Naive thymus-derived CD8-positive, alpha-beta T cell (primary cell): Measurements from ENCODE around the gene IL36A. TPM values are rescaled to one million over a fixed set of nuclear protein-coding genes. Genes with fewer than 3 reads are reported as not detected.

ENCODE experiments used
- ATAC-seq, 2 donors: fragments of 150-1000 bp; cut with Tn5 transposase in 1 of 2; sonication (Bioruptor Pico), chemical (Tn5 transposase) in 1 of 2; 1 replicate in 1 of 2; 2 replicates in 1 of 2; pipeline ENCODE4 v1.10.0; 2021; ENCODE audit warnings: mild to moderate bottlenecking in 2 of 2, moderate library complexity in 2 of 2
- POLR2A ChIA-PET: fragments of 350-600 bp; sonication (Branson Sonifier 250); formaldehyde crosslinking; loops from one replicate; lab custom pipeline; 2021; ENCODE audit warnings: antibody characterized with exemption; lab: Charles Lee
- DNase-seq, 10 donors: peaks; one replicate each; pipeline versions ENCODE4 v3.0.0 to v3.0.0-alpha.2; 2020 to 2022
- H3K27ac Mint-ChIP-seq, 10 donors: one replicate each; pipeline ENCODE4 v1.8.0; 2020 to 2022; ENCODE audit warnings: mild to moderate bottlenecking in 10 of 10, mixed read lengths in 10 of 10, moderate library complexity in 4 of 10, inconsistent platforms in 1 of 10
- H3K27me3 Mint-ChIP-seq, 5 donors: one replicate each; pipeline ENCODE4 v1.8.0; 2021 to 2022; ENCODE audit warnings: mixed read lengths in 5 of 5
- H3K36me3 Mint-ChIP-seq, 3 donors: one replicate each; pipeline ENCODE4 v1.8.0; 2020 to 2022; ENCODE audit warnings: mixed read lengths in 3 of 3, mild to moderate bottlenecking in 2 of 3, inconsistent platforms in 1 of 3
- H3K4me1 Mint-ChIP-seq, 4 donors: one replicate each; pipeline ENCODE4 v1.8.0; 2021 to 2022; ENCODE audit warnings: mixed read lengths in 4 of 4
- H3K4me3 Mint-ChIP-seq, 10 donors: one replicate each; pipeline ENCODE4 v1.8.0; 2020 to 2022; ENCODE audit warnings: mild to moderate bottlenecking in 10 of 10, mixed read lengths in 10 of 10, moderate library complexity in 6 of 10, inconsistent platforms in 1 of 10
- H3K9me3 Mint-ChIP-seq, 9 donors: one replicate each; pipeline ENCODE4 v1.8.0; 2020 to 2022; ENCODE audit warnings: mixed read lengths in 9 of 9, mild to moderate bottlenecking in 3 of 9, inconsistent platforms in 1 of 9, moderate library complexity in 1 of 9
- polyA plus RNA-seq, 3 donors: library from polyadenylated mRNA; unstranded; fragments of 300-500 nt; fragmentation: Illumina TruSeq; gene quantifications; one replicate each; pipeline ENCODE4 v1.2.3, GENCODE V29; 2021
- total RNA-seq, 8 experiments: library from RNA in 2 of 8; stranded (reverse) in 2 of 8; gene quantifications; one replicate each; pipeline ENCODE4 v1.2.3 and lab custom pipeline; 2021 to 2026

The IL36A gene
- total and polyA plus RNA-seq, 5 experiments from 2014 or later = 0.25 to 2.1 (median 0.84) TPM; not detected in 1

DNA sequence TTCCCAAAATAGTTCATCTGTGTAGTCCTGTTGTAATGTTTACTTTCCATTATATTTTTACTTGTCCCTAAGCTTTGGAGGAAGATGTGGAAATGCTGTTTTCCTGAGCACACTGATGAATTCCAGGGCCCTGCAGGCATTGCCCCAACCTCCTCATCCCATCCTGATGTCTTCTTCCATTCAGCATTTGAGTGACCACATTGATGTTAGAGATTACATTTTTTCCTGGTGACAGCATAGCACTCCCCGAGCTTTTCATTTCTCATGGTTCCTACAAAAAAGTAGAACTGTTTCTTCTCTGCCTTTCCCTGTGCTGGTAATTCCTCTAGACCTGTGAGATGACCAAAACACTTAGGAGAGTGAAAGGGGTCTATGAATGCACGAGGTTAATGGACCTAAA lies 4.8 kb downstream of the IL36A start:
- DNase-seq = no peak
- Mint-ChIP-seq H3K4me1 (peaks cover 6 to 26% (median 11%) of the 10 kb centered on the region in 4 donors), H3K27me3 (peaks cover 0 to 6% (median 0%) of the 10 kb centered on the region in 5 donors), H3K27ac (peak overlapping the region in 3 of 10 donors; percentile 22 to 74 (median 40)), H3K4me3 (peak overlapping the region in 2 of 10 donors; percentile 16), H3K36me3 (peaks cover 0 to 2% (median 0%) of the 10 kb centered on the region in 3 donors), H3K9me3 (no peaks in the 10 kb centered on the region)
- POLR2A ChIA-PET = interaction anchor here (1.3 kb wide), 1 partner anchor 13 kb away, joined by 4 read pairs; no protein-coding TSS in a partner anchor
- no peak for ATAC-seq

DNA sequence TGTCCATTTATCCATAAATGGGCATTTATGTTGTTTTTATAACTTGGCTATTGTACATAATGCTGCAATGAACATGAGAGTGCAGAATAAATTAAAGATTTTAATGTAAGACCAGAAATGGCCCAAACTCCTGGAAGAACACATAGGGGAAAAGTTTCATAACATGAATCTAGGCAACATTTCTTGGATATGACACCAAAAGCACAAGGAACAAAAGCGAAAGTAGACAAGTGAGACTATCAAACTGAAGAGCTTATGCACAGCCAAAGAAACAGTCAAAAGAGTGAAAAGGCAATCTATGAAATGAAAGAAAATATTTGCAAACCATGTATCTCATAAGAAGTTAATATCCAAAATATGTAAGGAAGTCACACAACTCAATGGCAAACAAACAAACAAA lies 5.8 kb downstream of the IL36A start:
- POLR2A ChIA-PET = no interaction called here
- Mint-ChIP-seq H3K36me3 (peaks cover 0 to 2% (median 0%) of the 10 kb centered on the region in 3 donors), H3K4me1 (peaks cover 5 to 35% (median 11%) of the 10 kb centered on the region in 4 donors), H3K4me3 (no peak overlapping the region), H3K9me3 (no peaks in the 10 kb centered on the region), H3K27me3 (peaks cover 0 to 6% (median 0%) of the 10 kb centered on the region in 5 donors), H3K27ac (no peak overlapping the region)
- no peak for DNase-seq
- no peak for ATAC-seq

DNA sequence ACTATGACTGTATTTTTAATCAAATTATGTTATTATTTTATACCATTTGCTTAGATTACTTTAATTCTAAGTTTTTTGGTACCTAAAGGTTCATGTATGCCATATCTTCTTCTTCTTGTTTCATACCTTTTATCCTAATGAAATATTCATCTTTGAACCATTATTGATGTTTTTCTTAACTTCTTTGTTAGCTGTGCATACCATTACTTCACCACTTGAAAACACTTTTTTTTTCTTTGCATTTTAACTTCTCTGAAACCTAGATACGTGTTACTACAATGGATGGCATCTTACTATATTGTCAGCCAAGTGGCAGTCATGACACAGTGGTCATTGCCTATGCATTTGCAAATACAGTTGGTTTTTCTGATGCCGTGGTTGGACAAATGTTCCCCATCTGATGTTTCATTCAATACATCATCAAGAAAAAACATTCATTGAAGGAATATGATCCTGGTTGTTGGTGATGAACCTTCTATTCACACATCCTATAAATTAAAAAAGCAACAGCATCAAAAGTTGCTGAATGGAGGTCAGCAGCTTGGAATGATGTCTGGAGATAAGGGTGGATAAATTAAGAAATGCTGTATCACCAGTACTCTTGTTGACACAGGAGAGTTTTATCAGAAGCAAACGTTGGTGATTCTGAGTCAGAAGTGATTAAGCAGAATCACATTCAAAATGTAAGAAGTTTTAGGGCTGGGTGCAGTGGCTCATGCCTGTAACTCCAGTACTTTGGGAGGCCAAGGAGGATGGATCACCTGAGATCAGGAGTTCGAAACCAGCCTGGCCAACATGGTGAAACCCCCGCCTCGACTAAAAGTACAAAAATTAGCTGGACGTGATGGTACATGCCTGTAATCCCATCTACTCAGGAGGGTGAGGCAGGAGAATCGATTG lies 7.4 kb downstream of the IL36A start:
- ATAC-seq (no peak), DNase-seq (no peak)
- Mint-ChIP-seq H3K27me3 (peaks cover 0 to 11% (median 0%) of the 10 kb centered on the region in 5 donors), H3K4me1 (peaks cover 8 to 35% (median 11%) of the 10 kb centered on the region in 4 donors), H3K27ac (no peak overlapping the region), H3K4me3 (no peak overlapping the region), H3K9me3 (no peaks in the 10 kb centered on the region), H3K36me3 (peaks cover 0 to 2% (median 0%) of the 10 kb centered on the region in 3 donors)
- POLR2A ChIA-PET = interaction anchor here (0.5 kb wide), 1 partner anchor 136 kb away, joined by 3 read pairs; no protein-coding TSS in a partner anchor

DNA sequence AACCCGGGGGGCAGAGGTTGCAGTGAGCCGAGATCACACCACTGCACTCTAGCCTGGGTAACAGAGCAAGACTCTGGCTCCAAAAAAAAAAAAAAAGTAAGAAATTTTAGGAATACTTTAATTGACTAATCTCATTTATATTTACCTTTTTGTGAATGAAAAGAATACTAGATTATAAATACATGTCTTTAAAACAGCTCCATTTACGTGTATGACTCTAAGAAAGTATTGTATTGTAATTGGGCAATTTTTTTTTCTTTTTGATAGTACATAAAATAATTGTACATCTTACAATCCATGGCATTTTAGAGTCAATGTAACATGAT lies 8.0 kb downstream of the IL36A start:
- no peak for ATAC-seq
- no peak overlapping the region for H3K4me3 Mint-ChIP-seq
- H3K27me3 Mint-ChIP-seq = peaks cover 0 to 12% (median 0%) of the 10 kb centered on the region in 5 donors
- H3K27ac Mint-ChIP-seq = no peak overlapping the region
- DNase-seq = no peak
- H3K4me1 Mint-ChIP-seq = peaks cover 4 to 31% (median 11%) of the 10 kb centered on the region in 4 donors
- H3K9me3 Mint-ChIP-seq = peaks cover 0 to 4% (median under 1%) of the 10 kb centered on the region in 9 donors
- H3K36me3 Mint-ChIP-seq = peaks cover 0 to 2% (median 1%) of the 10 kb centered on the region in 3 donors
- POLR2A ChIA-PET = no interaction called here

DNA sequence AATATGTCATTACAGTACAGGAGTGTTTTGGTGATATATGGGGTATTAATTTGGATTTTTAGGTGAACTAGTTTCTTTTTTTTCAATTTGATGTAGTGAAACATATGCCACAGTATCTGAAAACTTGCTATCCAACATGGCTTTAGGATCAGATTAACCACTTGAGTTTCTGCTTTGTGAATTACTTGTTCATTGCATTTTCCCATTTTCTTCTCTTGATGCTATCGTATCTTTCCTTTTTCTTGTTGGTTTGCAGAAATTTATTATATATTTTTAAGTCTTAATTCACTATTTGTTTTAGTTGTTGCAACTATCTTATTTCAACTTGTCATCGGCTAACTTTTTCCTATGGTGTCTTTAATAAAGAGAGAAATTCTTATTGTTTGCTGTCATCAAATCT lies 8.8 kb downstream of the IL36A start:
- DNase-seq = no peak
- H3K27me3 Mint-ChIP-seq = peaks cover 0 to 19% (median 0%) of the 10 kb centered on the region in 5 donors
- peaks cover 4 to 28% (median 10%) of the 10 kb centered on the region in 4 donors for H3K4me1 Mint-ChIP-seq
- peaks cover 0 to 8% (median 2%) of the 10 kb centered on the region in 3 donors for H3K36me3 Mint-ChIP-seq
- no peak overlapping the region for H3K4me3 Mint-ChIP-seq
- H3K9me3 Mint-ChIP-seq = peaks cover 0 to 11% (median 7%) of the 10 kb centered on the region in 9 donors
- no peak overlapping the region for H3K27ac Mint-ChIP-seq
- POLR2A ChIA-PET = interaction anchor here (0.7 kb wide), 1 partner anchor 105 kb away, joined by 4 read pairs; no protein-coding TSS in a partner anchor
- ATAC-seq = no peak

DNA sequence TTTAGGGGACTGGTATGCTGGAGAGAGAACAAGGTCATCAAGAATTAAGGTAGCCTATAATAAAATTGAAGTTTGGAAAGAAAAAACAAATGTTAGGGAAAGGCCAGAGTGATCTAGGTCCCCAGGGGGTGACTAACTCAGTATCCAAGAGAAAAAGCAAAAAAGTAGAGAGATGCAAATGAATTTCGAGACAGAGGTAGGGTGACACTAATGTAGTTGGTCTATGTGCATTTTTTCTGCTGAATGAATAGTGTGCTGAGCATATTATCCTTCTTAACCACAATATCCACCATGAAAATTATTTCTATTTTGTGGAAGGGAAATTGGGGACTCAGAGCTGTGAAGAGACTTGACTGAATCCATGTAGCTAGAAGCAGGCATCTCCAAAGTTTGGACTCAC lies 9.8 kb downstream of the IL36A start:
- DNase-seq (no peak), ATAC-seq (no peak)
- Mint-ChIP-seq H3K27ac (peak overlapping the region in 1 of 10 donors; percentile 60), H3K4me1 (peaks cover 2 to 22% (median 10%) of the 10 kb centered on the region in 4 donors), H3K4me3 (no peak overlapping the region), H3K9me3 (peaks cover 0 to 19% (median 7%) of the 10 kb centered on the region in 9 donors), H3K27me3 (peaks cover 0 to 19% (median 1%) of the 10 kb centered on the region in 5 donors), H3K36me3 (peaks cover 0 to 14% (median 2%) of the 10 kb centered on the region in 3 donors)
- POLR2A ChIA-PET = no interaction called here

DNA sequence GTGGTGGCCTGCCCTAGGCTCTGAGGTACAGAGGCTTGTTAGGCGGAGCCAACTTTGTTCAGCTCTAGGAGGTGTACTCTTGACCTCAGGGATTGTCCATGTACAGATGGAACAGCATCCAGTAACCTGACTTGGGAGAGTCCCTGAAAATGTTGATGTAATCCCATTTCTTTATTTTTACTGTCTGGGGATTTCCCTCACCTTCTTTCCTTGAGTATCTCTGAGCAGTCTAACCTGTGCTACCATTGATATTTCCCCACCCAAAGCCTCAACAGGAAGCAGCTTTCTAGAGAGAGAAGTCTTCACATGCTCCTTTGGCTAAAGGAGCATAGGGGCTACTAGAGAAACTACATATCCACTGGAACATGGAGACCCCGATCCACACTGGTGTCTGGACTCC lies 10.4 kb downstream of the IL36A start:
- Mint-ChIP-seq H3K36me3 (peaks cover 0 to 14% (median 2%) of the 10 kb centered on the region in 3 donors), H3K4me3 (no peak overlapping the region), H3K4me1 (peaks cover 0 to 19% (median 8%) of the 10 kb centered on the region in 4 donors), H3K27me3 (peaks cover 0 to 19% (median 1%) of the 10 kb centered on the region in 5 donors), H3K27ac (no peak overlapping the region), H3K9me3 (peaks cover 0 to 19% (median 7%) of the 10 kb centered on the region in 9 donors)
- POLR2A ChIA-PET = no interaction called here
- DNase-seq (no peak), ATAC-seq (no peak)

DNA sequence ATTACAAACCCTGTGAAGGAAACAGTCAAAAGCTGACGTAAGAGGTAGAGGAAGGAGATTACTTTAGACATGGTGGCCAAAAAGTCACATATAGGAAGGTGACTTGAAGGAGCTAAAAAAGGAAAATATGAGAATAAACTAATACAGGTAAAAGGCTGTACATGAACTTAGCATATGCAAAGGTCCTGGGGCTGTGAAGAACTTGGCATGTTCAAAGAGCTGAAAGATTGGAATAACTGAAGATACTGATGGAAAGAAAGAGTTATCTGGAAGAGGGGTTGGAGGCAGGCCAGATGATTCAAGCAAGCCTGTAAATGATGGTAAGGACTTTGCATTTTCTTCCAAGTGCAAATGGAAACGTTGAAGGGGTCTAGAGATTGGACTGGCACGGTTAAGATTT lies 13.2 kb downstream of the IL36A start:
- H3K36me3 Mint-ChIP-seq = peaks cover 0 to 14% (median 2%) of the 10 kb centered on the region in 3 donors
- no peak overlapping the region for H3K4me3 Mint-ChIP-seq
- ATAC-seq (no peak), DNase-seq (no peak)
- POLR2A ChIA-PET = no interaction called here
- H3K9me3 Mint-ChIP-seq = peaks cover 0 to 19% (median 7%) of the 10 kb centered on the region in 9 donors
- peaks cover 0 to 23% (median 1%) of the 10 kb centered on the region in 5 donors for H3K27me3 Mint-ChIP-seq
- H3K27ac Mint-ChIP-seq = no peak overlapping the region
- H3K4me1 Mint-ChIP-seq = peaks cover 0 to 15% (median 5%) of the 10 kb centered on the region in 4 donors

DNA sequence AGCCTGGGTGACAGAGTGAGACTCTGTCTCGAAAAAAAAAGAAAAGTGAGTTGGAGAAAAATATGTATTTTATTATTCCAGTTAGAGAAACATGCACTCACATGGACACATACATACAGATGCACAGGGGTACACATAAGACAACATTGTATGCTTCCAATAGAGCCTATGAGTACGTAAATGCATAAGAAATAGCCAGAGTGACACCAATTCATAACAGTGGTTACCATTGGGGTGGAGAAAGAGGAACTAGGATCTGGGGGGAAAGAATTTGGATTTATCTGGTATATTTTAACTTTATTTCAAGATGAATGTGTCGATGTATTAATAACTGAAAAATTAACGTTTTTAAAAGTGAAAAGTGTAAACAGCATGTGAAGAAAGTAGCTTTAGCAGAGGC lies 16.1 kb downstream of the IL36A start:
- Mint-ChIP-seq H3K27ac (no peak overlapping the region), H3K9me3 (peaks cover 0 to 19% (median 7%) of the 10 kb centered on the region in 9 donors), H3K4me1 (peaks cover 0 to 10% (median under 1%) of the 10 kb centered on the region in 4 donors), H3K4me3 (no peak overlapping the region), H3K27me3 (peaks cover 0 to 30% (median 1%) of the 10 kb centered on the region in 5 donors), H3K36me3 (peaks cover 0 to 14% (median 0%) of the 10 kb centered on the region in 3 donors)
- DNase-seq (no peak), ATAC-seq (no peak)
- POLR2A ChIA-PET = no interaction called here

DNA sequence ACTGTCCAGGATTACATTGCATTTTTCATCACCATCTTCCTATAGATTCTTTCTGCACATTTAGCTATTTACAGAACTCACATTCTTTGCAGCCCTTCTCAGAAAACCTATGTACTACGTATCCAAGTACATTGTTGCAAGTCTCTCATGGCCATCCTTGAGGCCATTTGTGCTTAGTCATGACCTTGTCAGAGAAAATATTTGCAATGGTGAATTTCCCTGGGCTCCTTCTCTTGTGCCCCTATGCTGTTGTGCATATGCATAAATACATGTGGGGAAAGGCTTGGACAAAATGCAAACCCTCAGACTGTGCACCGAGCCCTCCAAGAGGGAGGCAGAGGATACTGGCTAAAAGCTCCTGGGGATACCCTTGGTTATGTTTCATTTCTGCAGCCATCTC lies 19.5 kb downstream of the IL36A start:
- ATAC-seq (no peak), DNase-seq (no peak)
- Mint-ChIP-seq H3K9me3 (peaks cover 0 to 4% (median 0%) of the 10 kb centered on the region in 9 donors), H3K36me3 (peaks cover 0 to 1% (median 0%) of the 10 kb centered on the region in 3 donors), H3K27ac (no peak overlapping the region), H3K4me1 (peaks cover 0 to under 1% (median 0%) of the 10 kb centered on the region in 4 donors), H3K4me3 (no peak overlapping the region), H3K27me3 (peaks cover 0 to 35% (median 6%) of the 10 kb centered on the region in 5 donors)
- POLR2A ChIA-PET = no interaction called here

DNA sequence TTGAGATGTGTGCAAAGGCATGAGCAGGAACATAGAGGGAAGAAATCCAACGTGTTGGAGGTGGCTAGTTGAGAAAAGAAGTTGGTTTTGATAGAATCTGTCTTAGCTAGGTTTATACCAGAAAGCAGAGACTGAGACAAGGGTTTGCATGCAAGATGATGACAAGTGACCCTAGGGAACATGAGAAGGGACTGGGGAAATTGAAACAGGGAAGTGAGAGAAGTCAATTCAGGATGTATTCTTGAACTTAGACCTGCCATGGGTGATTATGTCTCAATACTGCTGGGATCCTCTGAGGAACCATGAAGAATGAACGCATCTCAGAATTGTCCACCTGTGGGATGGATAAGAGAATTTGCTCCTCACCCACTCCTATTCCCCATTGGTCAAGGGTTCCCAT lies 20.5 kb downstream of the IL36A start:
- no peak for DNase-seq
- Mint-ChIP-seq H3K9me3 (peaks cover 0 to 3% (median 0%) of the 10 kb centered on the region in 9 donors), H3K4me3 (no peak overlapping the region), H3K27ac (peak overlapping the region in 1 of 10 donors; percentile 9), H3K27me3 (peaks cover 0 to 35% (median 6%) of the 10 kb centered on the region in 5 donors), H3K4me1 (peaks cover 0 to 3% (median 0%) of the 10 kb centered on the region in 4 donors), H3K36me3 (no peaks in the 10 kb centered on the region)
- POLR2A ChIA-PET = no interaction called here
- ATAC-seq = no peak

DNA sequence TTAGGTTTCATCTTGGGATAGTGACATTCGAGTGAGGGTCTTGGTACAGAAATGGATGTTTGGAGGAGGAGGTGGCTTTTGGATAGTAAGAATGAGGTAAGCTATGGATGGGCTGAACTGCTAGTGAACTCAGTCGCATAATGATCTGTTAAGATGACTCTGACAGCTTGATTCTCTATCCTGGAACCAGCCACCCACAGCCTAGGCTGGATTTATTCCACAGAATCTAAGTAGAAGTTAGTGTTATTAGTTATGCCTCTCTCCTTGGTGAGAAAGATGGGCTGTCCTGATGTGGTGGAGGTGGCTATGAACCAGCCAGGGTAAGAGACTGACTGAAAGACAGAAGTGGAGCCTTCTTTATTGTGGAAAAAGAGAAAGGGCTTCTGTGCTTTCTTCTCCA lies 22.4 kb downstream of the IL36A start:
- POLR2A ChIA-PET = no interaction called here
- Mint-ChIP-seq H3K4me1 (peaks cover 0 to 3% (median 0%) of the 10 kb centered on the region in 4 donors), H3K27ac (peak overlapping the region in 1 of 10 donors; percentile 80), H3K27me3 (peaks cover 0 to 32% (median 6%) of the 10 kb centered on the region in 5 donors), H3K36me3 (no peaks in the 10 kb centered on the region), H3K9me3 (peaks cover 0 to 1% (median 0%) of the 10 kb centered on the region in 9 donors), H3K4me3 (no peak overlapping the region)
- no peak for DNase-seq
- ATAC-seq = no peak
